Natural killer cell treated with Interleukin-12 subunit alpha and Interleukin-12 subunit beta and Interleukin-15 and Interleukin-18, amount 100 ng/mL, for 72 hours (primary cell): ENCODE measurements around the gene TCF23. TPM values are rescaled to one million over a fixed set of nuclear protein-coding genes. Genes with fewer than 3 reads are reported as not detected.

ENCODE experiments used
- ATAC-seq, 2 donors: fragments of 150-1000 bp; cut with Tn5 transposase in 1 of 2; sonication (Bioruptor Pico), chemical (Tn5 transposase) in 1 of 2; 2 replicates each; pipeline ENCODE4 v1.10.0; 2021
- DNase-seq: peaks from one replicate; pipeline ENCODE4 v3.0.0; 2022; ENCODE audit warnings: low spot score
- H3K27ac Mint-ChIP-seq, 2 donors: 1 replicate in 1 of 2; 2 replicates in 1 of 2; pipeline ENCODE4 v1.8.0; 2022; ENCODE audit warnings: mixed read lengths in 2 of 2, mild to moderate bottlenecking in 1 of 2, moderate library complexity in 1 of 2
- H3K27me3 Mint-ChIP-seq, 2 donors: 1 replicate in 1 of 2; 2 replicates in 1 of 2; pipeline ENCODE4 v1.8.0; 2022; ENCODE audit warnings: mixed read lengths in 2 of 2
- H3K36me3 Mint-ChIP-seq: one replicate; pipeline ENCODE4 v1.8.0; 2022; ENCODE audit warnings: mixed read lengths
- H3K4me1 Mint-ChIP-seq, 2 donors: 1 replicate in 1 of 2; 2 replicates in 1 of 2; pipeline ENCODE4 v1.8.0; 2022; ENCODE audit warnings: low read depth in 2 of 2, mixed read lengths in 2 of 2, mild to moderate bottlenecking in 1 of 2
- H3K4me3 Mint-ChIP-seq: one replicate; pipeline ENCODE4 v1.8.0; 2022; ENCODE audit warnings: mixed read lengths
- H3K9me3 Mint-ChIP-seq: 2 replicates; pipeline ENCODE4 v1.8.0; 2022; ENCODE audit warnings: mixed read lengths
- total RNA-seq, 2 donors: library from RNA; stranded (reverse); gene quantifications; one replicate each; pipeline ENCODE4 v1.2.3, GENCODE V29; 2022

Gene TCF23
- total RNA-seq, 2 donors from 2014 or later = not detected

DNA sequence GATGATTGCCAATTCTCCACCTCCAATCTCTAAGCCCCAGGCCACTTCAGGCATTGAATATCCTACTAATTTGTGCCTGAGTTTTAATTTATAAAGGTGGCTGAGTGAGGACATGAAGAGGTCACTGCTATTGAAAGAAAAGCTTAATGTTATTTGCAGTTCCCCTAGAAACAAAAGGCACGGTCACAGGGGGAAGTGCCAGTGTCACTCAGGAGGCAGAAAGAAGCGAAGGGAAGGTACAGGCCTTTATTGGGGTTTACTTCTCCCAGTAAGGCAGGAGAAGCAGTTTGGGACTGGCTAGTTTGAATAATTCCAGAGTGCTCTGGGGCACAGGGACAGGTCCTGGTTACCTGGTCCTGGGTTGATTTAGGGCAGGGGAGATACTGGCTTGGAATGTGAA is 26.9 kb upstream of the TCF23 start:
- ATAC-seq (no peak), DNase-seq (no peak)
- Mint-ChIP-seq H3K27ac (peak overlapping the region in 1 of 2 donors; percentile 62), H3K4me3 (peak overlapping the region; percentile 4), H3K36me3 (no peaks in the 10 kb centered on the region), H3K27me3 (peaks cover 14 to 16% of the 10 kb centered on the region in 2 donors), H3K9me3 (no peaks in the 10 kb centered on the region), H3K4me1 (peaks cover 11 to 22% of the 10 kb centered on the region in 2 donors)

DNA sequence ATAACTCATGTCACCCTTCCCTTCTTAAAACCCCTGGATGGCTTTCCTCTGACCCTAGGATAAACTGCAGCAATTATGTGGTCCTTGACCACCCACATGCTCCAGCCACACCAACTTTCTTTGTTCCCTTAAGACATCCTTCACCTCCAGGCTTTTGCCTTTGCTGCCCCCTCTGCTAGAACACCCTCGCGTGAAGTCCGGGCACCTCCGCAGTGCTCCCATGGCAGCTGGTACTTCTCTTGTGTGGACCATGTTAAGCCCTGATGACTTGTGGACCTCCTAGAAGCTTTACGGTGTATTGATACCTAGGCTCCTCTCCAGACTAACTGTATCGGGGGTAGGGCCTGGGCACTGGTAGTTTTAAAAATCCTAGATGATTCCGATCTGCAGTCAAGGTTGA is 26.0 kb upstream of the TCF23 start:
- H3K9me3 Mint-ChIP-seq = no peaks in the 10 kb centered on the region
- peak overlapping the region; percentile 77 to 86 for H3K27ac Mint-ChIP-seq
- peak overlapping the region; percentile 86 for H3K4me3 Mint-ChIP-seq
- ATAC-seq (no peak), DNase-seq (no peak)
- no peaks in the 10 kb centered on the region for H3K36me3 Mint-ChIP-seq
- peaks cover 11 to 22% of the 10 kb centered on the region in 2 donors for H3K4me1 Mint-ChIP-seq
- peaks cover 14 to 15% of the 10 kb centered on the region in 2 donors for H3K27me3 Mint-ChIP-seq

DNA sequence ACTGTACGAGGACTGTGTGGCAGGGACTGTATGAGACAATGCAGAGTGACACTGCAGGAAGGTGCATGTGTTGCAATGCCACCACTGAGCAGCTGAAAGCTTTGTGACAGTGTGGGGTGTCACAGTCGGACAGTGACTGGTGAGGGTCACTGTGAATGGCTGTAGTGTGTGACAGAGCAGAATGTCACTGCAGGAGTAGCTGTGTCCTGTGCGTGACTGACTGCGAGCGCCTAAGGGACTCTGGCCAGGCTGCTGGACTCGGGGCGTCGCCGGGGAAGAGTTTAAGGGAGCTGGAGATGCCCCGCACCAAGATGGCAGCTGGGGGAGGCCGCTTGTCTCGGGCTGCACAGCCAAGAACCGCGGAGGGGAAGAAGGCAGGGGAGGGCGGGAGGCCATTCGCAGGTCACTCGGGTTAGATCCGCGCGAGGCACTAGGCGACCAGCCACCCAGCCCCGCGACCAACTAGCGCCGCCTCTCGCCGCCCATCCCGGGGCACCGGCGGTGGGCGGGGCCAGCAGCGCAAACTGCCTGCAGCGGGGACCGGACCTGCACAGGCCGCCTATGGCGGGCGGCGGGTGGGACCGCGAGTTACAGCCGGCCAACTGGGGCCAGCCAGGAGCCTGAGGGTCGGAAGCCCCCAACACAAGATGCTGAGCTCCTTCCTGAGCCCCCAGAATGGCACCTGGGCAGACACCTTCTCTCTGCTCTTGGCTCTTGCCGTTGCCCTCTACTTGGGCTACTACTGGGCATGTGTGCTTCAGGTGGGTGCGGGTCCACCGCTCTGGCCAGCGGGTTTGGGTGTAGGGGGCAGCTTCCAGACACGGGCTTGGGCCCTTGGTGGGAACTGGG is 25.3 kb upstream of the TCF23 start, which contains the start of gene ABHD1:
Gene ABHD1 (plus strand): TSS at position 514 of the 849 bp plus-strand sequence. CDS start 134 bp downstream, at position 648.
- Mint-ChIP-seq H3K36me3 (no peaks in the 10 kb centered on the region), H3K27ac (peak within 1 kb of the TSS; percentile 77 to 86)
- peak; percentile 89 to 92 for ATAC-seq

DNA sequence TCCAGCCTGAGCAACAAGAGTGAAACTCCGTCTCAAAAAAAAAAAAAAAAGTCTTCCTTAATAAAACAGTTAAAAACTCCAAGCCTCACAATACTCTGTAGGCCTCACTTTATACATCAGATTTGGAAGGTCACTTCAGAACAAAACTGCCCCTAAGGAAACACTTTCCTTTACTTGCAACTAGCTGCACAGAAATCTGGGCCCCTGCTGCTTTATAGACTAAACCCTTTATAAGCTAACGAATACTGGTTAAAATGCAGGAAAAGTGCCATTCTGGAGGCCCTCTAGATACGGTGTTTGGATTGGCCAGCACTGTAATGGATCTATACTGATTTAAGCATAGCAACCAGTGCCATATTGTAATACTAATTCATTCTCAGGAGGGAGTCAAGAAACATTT is 23.7 kb upstream of the TCF23 start:
- Mint-ChIP-seq H3K9me3 (no peaks in the 10 kb centered on the region), H3K4me1 (peaks cover 11 to 15% of the 10 kb centered on the region in 2 donors), H3K36me3 (no peaks in the 10 kb centered on the region), H3K27ac (no peak overlapping the region), H3K4me3 (no peak overlapping the region), H3K27me3 (peaks cover 2 to 3% of the 10 kb centered on the region in 2 donors)
- DNase-seq = peak; percentile 34
- no peak for ATAC-seq

More for the DNA sequence above, 25.3 kb upstream of the TCF23 start, which contains the start of gene ABHD1:
- H3K4me1 Mint-ChIP-seq = peaks cover 11 to 22% of the 10 kb centered on the region in 2 donors
- H3K4me3 Mint-ChIP-seq = peak within 1 kb of the TSS; percentile 86
- H3K9me3 Mint-ChIP-seq = no peaks in the 10 kb centered on the region
- DNase-seq = peak; percentile 84
- H3K27me3 Mint-ChIP-seq = peaks cover 12 to 14% of the 10 kb centered on the region in 2 donors

DNA sequence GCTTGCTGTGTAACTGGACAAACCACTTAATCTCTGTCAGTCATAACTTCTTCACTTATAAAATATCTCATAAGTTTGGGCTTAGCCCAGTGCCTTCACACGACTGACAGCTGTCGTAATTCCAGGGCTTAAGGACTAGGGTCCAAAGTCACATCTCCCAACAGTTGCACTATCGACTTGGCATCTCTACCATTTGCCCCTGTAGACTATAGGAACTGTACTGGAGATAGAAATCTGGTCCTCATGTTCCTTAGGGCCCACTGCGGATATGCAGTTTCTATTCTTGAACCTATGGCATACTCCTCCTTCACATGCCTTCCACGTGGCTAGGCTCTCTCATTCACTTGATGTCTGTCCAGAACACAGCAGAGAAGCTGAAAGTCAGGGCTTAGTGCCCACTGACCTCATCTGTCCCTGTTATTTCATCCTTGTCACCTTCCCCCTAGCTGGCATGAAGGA is 22.5 kb upstream of the TCF23 start:
- no peak overlapping the region for H3K4me3 Mint-ChIP-seq
- no peak for ATAC-seq
- no peak overlapping the region for H3K27ac Mint-ChIP-seq
- DNase-seq = peak; percentile 39
- H3K9me3 Mint-ChIP-seq = no peaks in the 10 kb centered on the region
- peaks cover 11 to 21% of the 10 kb centered on the region in 2 donors for H3K4me1 Mint-ChIP-seq
- no peaks in the 10 kb centered on the region for H3K27me3 Mint-ChIP-seq
- no peaks in the 10 kb centered on the region for H3K36me3 Mint-ChIP-seq

DNA sequence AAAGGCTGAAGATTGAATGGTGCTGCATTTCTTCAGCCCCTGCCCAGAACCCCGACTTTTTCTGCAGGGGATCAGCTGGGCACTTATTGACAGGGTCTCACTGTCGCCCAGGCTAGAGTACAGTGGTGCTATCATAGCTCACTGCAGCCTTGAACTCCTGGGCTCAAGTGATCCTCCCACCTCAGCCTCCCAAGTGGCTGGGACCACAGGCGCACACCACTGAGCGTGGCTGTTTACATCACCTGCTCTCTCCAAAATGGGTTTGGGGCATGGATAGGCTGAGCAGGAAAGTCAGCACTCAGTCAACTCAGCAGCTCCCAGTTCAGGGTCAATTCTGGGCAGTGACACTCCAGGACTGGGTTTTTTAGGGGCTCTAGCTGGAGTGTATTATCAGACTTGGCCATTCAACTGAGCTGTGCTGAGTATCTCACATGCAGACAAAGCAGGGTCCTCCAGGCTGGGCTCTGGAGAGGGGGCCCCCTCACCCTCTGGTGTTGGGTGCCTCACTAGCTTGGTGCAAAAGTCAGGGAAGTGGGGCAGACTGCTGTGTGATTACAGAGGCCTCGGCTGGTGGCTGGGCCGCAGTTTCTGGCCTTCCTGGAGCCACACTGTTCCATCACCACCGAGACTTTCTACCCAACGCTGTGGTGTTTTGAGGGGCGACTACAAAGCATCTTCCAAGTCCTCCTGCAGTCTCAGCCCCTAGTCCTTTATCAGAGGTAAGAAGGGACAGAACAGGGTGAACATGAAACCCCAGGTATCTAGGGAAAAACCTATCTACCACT is 20.7 kb upstream of the TCF23 start:
- Mint-ChIP-seq H3K9me3 (no peaks in the 10 kb centered on the region), H3K4me1 (peaks cover 8 to 18% of the 10 kb centered on the region in 2 donors), H3K27me3 (no peaks in the 10 kb centered on the region), H3K27ac (no peak overlapping the region), H3K36me3 (peaks cover 2% of the 10 kb centered on the region), H3K4me3 (no peak overlapping the region)
- ATAC-seq (no peak), DNase-seq (peak; percentile 57)

DNA sequence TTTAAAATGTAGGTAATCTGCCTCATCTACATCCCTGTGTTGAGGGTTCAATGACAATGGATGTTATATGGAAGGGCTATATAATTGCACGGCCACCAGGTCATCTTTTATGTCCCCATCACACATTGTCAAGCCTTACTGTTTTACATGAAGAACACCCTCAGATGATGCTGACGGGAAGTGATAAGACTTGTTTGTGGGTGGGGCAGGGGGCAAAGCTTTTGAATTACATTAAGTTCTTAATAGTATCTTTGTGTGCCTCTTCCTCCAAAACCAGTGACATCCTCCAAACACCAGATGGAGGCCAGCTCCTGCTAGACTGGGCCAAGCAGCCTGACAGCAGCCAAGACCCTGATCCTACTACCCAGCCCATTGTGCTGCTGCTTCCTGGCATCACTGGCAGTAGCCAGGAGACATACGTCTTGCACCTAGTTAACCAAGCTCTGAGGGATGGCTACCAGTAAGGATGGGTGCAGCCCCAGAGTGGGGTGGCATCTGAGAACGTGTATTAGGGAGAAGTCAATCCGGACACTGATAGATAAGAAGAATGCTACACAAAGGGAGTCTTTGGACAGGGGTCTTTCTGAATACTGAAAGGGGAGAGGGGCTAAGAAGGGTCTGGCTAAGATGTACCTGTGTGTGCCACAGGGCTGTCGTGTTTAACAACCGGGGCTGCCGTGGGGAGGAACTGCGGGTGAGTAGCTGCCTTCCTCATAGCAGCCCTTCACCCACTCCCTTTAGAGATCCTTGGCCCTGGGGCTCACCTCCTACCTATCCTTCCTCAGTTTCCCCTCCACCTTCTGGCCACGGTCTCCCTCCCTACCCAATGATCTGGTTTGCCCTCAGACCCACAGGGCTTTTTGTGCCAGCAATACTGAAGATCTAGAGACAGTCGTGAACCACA is 19.9 kb upstream of the TCF23 start:
- Mint-ChIP-seq H3K9me3 (no peaks in the 10 kb centered on the region), H3K27me3 (no peaks in the 10 kb centered on the region), H3K27ac (no peak overlapping the region)

DNA sequence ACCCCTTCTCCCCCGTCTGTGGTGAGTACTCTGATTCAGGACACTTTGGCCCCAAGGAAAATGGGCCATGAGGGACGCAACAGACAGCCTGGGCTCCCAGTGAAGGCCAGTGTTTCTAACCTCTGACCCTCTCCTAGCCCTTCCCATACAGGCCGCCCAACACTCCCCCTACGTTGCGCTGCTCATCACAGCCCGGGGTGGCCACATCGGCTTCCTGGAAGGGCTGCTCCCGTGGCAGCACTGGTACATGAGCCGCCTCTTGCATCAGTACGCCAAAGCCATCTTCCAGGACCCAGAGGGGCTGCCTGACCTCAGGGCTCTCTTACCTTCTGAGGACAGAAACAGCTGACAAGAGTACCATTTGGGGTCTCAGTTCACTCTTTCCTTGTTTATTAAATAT is 18.4 kb upstream of the TCF23 start:
- H3K27me3 Mint-ChIP-seq = no peaks in the 10 kb centered on the region
- DNase-seq (peak; percentile 34), ATAC-seq (no peak)
- H3K27ac Mint-ChIP-seq = no peak overlapping the region
- H3K4me1 Mint-ChIP-seq = peaks cover 14 to 25% of the 10 kb centered on the region in 2 donors
- no peak overlapping the region for H3K4me3 Mint-ChIP-seq
- H3K36me3 Mint-ChIP-seq = peaks cover 6% of the 10 kb centered on the region
- H3K9me3 Mint-ChIP-seq = no peaks in the 10 kb centered on the region

More for the DNA sequence above, 19.9 kb upstream of the TCF23 start:
- H3K4me3 Mint-ChIP-seq = no peak overlapping the region
- ATAC-seq = no peak
- peaks cover 12 to 21% of the 10 kb centered on the region in 2 donors for H3K4me1 Mint-ChIP-seq
- H3K36me3 Mint-ChIP-seq = peaks cover 6% of the 10 kb centered on the region
- peak; percentile 50 for DNase-seq

DNA sequence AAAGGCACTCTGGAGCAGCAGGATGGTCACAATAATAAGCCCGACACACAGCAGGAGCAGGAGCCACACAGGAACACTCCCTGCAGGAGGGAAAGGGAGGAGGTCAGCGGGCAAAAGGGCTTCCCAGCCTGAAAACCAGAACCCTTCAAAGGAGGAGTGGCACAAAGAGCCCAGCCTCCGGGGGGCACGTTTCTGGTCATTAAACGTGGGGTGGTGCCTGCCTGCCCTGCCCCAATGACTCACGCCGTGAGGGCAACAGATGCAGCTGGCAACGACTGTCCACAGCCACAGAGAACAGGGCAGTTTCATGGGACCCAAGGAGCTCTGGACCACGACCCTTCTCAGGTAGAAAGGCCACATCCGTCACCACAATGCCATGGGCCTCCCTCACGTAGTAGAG is 17.4 kb upstream of the TCF23 start:
- H3K27me3 Mint-ChIP-seq = no peaks in the 10 kb centered on the region
- H3K4me1 Mint-ChIP-seq = peaks cover 17 to 28% of the 10 kb centered on the region in 2 donors
- H3K27ac Mint-ChIP-seq = no peak overlapping the region
- DNase-seq = peak; percentile 58
- no peaks in the 10 kb centered on the region for H3K9me3 Mint-ChIP-seq
- peaks cover 6% of the 10 kb centered on the region for H3K36me3 Mint-ChIP-seq
- no peak for ATAC-seq
- H3K4me3 Mint-ChIP-seq = no peak overlapping the region

DNA sequence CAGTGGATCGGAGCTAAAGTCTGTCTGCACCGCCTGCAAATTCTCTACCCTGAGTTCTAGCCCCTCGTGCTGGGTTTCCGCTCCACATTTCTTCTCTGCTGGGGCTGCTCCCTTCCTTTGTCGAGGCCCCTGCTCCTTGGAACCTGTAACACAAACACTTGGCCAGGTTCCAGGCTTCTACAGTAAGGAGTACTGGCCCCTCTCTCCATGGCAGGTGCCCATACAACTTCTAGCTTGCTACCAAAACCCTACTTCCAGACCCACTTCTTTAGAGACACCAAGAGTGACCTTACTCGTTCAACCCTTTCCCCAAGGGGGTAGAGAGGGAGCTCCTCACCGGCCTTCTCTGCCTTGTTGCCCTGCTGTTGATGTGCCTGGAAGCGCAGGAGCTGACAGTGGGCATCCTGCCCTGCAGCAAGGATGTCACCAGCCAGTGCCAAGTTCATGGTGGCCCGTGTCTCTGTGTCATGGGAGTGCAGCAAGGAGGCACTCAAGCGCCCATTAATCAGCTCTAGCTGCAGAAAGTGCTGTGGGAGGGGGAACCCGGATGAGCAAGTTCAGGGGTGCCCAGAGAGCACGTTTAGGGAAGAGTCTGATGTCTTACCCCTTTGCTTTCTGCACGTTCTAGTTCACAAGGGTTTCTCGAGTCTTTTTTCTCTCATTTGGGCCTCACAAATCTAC is 15.5 kb upstream of the TCF23 start:
- peaks cover 17 to 28% of the 10 kb centered on the region in 2 donors for H3K4me1 Mint-ChIP-seq
- H3K9me3 Mint-ChIP-seq = no peaks in the 10 kb centered on the region
- H3K27me3 Mint-ChIP-seq = no peaks in the 10 kb centered on the region
- no peak for ATAC-seq
- DNase-seq = peak; percentile 42
- peaks cover 6% of the 10 kb centered on the region for H3K36me3 Mint-ChIP-seq
- peak overlapping the region; percentile 79 to 92 for H3K27ac Mint-ChIP-seq
- peak overlapping the region; percentile 89 for H3K4me3 Mint-ChIP-seq

DNA sequence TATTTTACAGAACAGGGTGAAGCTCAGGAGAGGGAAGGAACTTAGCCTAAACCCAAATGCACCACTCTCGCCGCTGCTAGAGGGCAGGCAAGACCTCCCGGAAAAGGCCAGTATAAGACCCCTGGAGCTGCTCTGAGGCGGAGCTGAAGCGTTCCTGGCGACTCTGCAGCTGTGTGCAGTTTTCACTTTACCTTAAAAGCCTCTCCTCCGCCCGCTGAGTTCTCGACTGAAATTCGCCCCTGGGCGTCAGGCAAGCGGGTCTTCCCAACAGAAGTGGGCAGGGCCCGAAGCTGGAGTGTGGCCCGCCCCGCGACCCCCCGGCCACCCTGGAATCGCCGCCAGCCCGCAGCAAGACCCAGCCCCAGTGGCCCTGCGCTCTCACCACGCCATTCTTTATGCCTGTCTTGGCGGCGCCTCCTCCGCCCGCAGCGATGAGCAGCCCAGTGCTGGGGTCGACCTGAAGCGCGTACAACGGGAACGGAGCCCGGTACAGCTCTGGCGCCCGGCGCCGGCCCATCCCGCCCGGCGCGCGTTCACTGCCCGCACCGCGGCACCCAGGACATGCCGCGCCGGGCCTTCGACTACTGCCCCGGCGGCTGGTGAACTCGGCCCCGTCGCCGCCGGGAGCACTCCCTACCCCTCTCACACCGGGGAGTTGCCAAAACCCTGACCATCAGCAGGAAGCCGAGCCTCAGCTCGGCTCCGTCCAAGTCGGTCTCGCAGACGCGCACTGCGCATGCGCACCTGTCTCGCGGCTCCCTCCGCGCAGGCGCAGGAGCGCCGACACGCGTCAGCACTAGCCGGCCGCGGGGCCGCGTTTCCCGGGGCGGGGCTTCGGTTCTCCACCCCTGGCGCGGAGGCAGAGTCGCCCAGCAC is 14.7 kb upstream of the TCF23 start, which contains the start of gene PREB:
Gene PREB (minus strand): TSS at position 732 of the 876 bp plus-strand sequence. CDS start 215 bp downstream, at position 517.
- Mint-ChIP-seq H3K27ac (peak within 1 kb of the TSS; percentile 79 to 92), H3K36me3 (peaks cover 6% of the 10 kb centered on the region), H3K27me3 (no peaks in the 10 kb centered on the region), H3K4me1 (peaks cover 17 to 28% of the 10 kb centered on the region in 2 donors), H3K9me3 (no peaks in the 10 kb centered on the region), H3K4me3 (peak within 1 kb of the TSS; percentile 89)
- DNase-seq = peak; percentile 99
- ATAC-seq = peak; percentile 94 to 97
